ENCODE data around the gene ABCC1. TPM values are rescaled to one million over a fixed set of nuclear protein-coding genes. Genes with fewer than 3 reads are reported as not detected.

ABCC1 gene
- total and polyA plus RNA-seq, 2 of the 4 experiments (the other 2 are of a cell fraction) = 39.4 to 66.0 TPM

DNA sequence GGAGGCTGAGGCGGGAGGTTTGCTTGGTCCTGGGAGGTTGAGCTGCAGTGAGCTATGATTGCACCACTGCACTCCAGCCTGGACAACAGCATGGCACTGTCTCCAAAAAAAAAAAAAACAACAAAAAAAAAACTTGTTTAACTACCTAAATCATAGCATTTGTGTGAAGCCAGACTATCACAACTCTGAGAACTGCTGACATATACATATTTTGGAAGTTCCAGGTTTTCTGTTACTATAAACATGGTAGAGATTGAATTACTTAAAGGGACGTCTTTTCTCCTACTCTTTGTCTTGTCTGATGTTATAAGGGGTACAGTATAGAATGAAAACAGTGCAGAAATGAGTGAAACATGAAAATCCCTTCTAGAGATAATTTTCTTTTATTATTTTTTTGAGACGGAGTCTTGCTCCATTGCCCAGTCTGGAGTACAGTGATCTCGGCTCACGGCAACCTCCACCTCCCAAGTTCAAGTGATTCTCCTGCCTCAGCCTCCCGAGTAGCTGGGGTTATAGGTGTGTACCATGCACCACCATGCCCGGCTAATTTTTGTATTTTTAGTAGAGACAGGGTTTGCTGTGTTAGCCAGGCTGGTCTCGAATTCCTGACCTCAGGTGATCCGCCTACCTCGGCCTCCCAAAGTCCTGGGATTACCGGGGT lies 18.4 kb downstream of the ABCC1 start:
- no peak overlapping the region for H2BK15ac ChIP-seq (ENCODE audit: low read depth, low read length)
- TF ChIP-seq MAFK (IDR thresholded peaks at IDR 0.05; ENCODE audit: low read depth, low read length) = peak; percentile 98
- no peak for TF ChIP-seq NFE2L2 (IDR thresholded peaks at IDR 0.05; ENCODE audit: low read depth, low read length)
- TF ChIP-seq MXI1 (IDR thresholded peaks at IDR 0.05; ENCODE audit: borderline replicate concordance, low read depth, low read length) = no peak
- TF ChIP-seq RAD21 (IDR thresholded peaks at IDR 0.05; ENCODE audit: low read length) = no peak
- no peak overlapping the region for H4K5ac ChIP-seq (ENCODE audit: low read depth, low read length)
- H3K9ac ChIP-seq (ENCODE audit: low read depth, low read length) = no peak overlapping the region
- no TSS peak for BruUV-seq (replicated peaks)
- no peak overlapping the region for H2BK20ac ChIP-seq (ENCODE audit: low read depth, low read length)
- no peak overlapping the region for H2BK120ac ChIP-seq (ENCODE audit: low read depth, low read length)
- H4K20me1 ChIP-seq (ENCODE audit: insufficient read depth, low read length) = peaks cover 80% of the 10 kb centered on the region
- no peak overlapping the region for H4K91ac ChIP-seq (ENCODE audit: insufficient read depth, low read depth, low read length)
- peaks cover 12 to 86% of the 10 kb centered on the region in 2 experiments; a peak in 3 of 4 replicates for H3K79me1 ChIP-seq (ENCODE audit: low read depth in 1 of 2, low read length in 2 of 2)
- H3K56ac ChIP-seq (ENCODE audit: extremely low read depth, insufficient read depth, low read length) = no peak overlapping the region
- dilution Hi-C loops (cut with HindIII; ENCODE audit: low sequenced_read_pairs, unreplicated experiment) (no loop called here), in situ Hi-C loops (cut with MboI; ENCODE audit: low sequenced_read_pairs) (no loop called here), intact Hi-C loops (cut with micrococcal nuclease) (no loop called here)
- H3K9me3 ChIP-seq (ENCODE audit: control insufficient read depth, insufficient read depth, low read length) = peaks cover 3% of the 10 kb centered on the region
- no peak overlapping the region for H3K23ac ChIP-seq (ENCODE audit: low read depth, low read length)
- no peak overlapping the region for H2BK5ac ChIP-seq (ENCODE audit: low read depth, low read length, poor library complexity, severe bottlenecking)
- H3K36me3 ChIP-seq (ENCODE audit: control insufficient read depth, insufficient read depth, low read length) = peaks cover 27% of the 10 kb centered on the region
- H3K4me2 ChIP-seq (ENCODE audit: low read depth, low read length) = no peak overlapping the region
- peaks cover 43% of the 10 kb centered on the region for H3K4me1 ChIP-seq (ENCODE audit: control insufficient read depth, insufficient read depth, low read length)
- H3K27ac ChIP-seq (ENCODE audit: insufficient read depth, low read length) = no peak overlapping the region
- WGBS, 2 experiments (ENCODE audit: extremely low coverage in 2 of 2, insufficient read length in 1 of 2) = no CpG with 5 or more reads among the region's 11 CpGs
- no peak overlapping the region for H3K18ac ChIP-seq (ENCODE audit: low read depth, low read length)
- H3K4ac ChIP-seq (ENCODE audit: low read depth, low read length) = no peak overlapping the region
- ChIA-PET CTCF (no interaction called here), POLR2A (ENCODE audit: unreplicated experiment) (no interaction called here)
- 0 out of 4 replicates have a peak overlapping the region, but pooled peaks of 1 of the 2 experiments have one; percentile 9 for H4K8ac ChIP-seq (ENCODE audit: low read depth in 2 of 2, low read length in 2 of 2)
- ATAC-seq (ENCODE audit: low read depth) (peak; percentile 12; the same call in 1 of the 2 replicates), DNase-seq (no peak)
- H3K9me1 ChIP-seq (ENCODE audit: insufficient read depth, low read length) = peaks cover 35% of the 10 kb centered on the region
- no peak overlapping the region for H2AFZ ChIP-seq (replicated peaks; ENCODE audit: low read length, poor library complexity)
- no peak overlapping the region for H3K14ac ChIP-seq (replicated peaks; ENCODE audit: low read depth, low read length)
- H2AK5ac ChIP-seq (ENCODE audit: low read depth, low read length) = no peak overlapping the region
- H3K4me3 ChIP-seq (ENCODE audit: insufficient read depth, low read depth, low read length) = no peak overlapping the region
- no peaks in the 10 kb centered on the region for H3K27me3 ChIP-seq (ENCODE audit: control insufficient read depth, insufficient read depth, low read length)
- no peak overlapping the region for H2AK9ac ChIP-seq (replicated peaks; ENCODE audit: low read depth, low read length, poor library complexity)

Data from IMR-90 (cell line).